Fibroblast of mammary gland (primary cell): ENCODE data around the gene ANKRD55.

Experiments
- DNase-seq: peaks from one replicate; pipeline ENCODE4 v3.0.0-alpha.2; 2010; ENCODE audit warnings: low read depth
- H3K4me3 ChIP-seq: 2 replicates; pipeline ENCODE4 v1.5.1; 2011; ENCODE audit warnings: low read depth, mild to moderate bottlenecking, low read length, moderate library complexity; ENCODE audit not compliant: control insufficient read depth
- TF ChIP-seq, protein P1 (sequence below): conservative IDR thresholded peaks from 2 replicates; pipeline ENCODE4 v1.5.1; 2011; ENCODE audit warnings: low read depth, low read length, inconsistent platforms; ENCODE audit not compliant: control insufficient read depth, insufficient read depth

The ANKRD55 gene

DNA sequence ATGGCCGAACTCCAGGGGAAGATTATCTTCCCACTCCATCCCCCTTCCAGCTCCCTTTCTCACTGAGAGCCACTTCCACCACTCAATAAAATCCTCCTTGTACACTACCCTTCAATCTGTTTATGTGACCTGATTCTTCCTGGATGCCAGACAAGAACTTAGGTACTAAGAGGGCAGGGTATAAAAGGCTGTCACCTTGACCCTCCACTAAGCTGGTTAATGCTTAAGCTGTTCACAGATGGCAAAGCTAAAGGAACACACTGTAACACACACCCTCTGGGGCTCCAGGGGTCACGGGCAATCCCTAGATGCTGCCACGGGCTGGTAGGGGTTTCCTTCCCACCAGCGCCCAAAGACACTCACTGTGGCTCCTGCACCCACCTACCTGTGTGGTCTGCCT, 179.8 kb downstream of the ANKRD55 start:
- DNase-seq = no peak
- TF ChIP-seq, protein P1, sequence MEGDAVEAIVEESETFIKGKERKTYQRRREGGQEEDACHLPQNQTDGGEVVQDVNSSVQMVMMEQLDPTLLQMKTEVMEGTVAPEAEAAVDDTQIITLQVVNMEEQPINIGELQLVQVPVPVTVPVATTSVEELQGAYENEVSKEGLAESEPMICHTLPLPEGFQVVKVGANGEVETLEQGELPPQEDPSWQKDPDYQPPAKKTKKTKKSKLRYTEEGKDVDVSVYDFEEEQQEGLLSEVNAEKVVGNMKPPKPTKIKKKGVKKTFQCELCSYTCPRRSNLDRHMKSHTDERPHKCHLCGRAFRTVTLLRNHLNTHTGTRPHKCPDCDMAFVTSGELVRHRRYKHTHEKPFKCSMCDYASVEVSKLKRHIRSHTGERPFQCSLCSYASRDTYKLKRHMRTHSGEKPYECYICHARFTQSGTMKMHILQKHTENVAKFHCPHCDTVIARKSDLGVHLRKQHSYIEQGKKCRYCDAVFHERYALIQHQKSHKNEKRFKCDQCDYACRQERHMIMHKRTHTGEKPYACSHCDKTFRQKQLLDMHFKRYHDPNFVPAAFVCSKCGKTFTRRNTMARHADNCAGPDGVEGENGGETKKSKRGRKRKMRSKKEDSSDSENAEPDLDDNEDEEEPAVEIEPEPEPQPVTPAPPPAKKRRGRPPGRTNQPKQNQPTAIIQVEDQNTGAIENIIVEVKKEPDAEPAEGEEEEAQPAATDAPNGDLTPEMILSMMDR = no peak
- no peak overlapping the region for H3K4me3 ChIP-seq

DNA sequence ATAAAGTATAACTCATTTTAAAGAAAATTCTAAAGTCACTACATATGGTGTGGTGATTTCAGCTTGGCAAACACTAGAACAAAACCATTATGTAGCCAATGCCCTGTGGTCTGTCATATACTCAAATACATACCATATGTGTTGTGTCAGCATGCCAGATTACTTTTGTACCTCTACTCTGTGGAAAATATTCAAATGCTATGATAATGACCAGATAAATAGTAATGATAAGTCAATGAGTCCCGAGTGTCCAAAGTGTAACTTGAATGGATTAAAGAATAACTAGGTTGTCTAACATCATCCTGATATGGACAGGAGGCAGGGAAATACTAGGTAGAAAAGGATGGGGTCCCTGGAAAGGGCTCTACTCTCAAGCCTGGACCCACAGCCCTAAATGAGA, 180.4 kb downstream of the ANKRD55 start:
- TF ChIP-seq, protein P1 = no peak
- peak; percentile 47 for DNase-seq
- no peak overlapping the region for H3K4me3 ChIP-seq

DNA sequence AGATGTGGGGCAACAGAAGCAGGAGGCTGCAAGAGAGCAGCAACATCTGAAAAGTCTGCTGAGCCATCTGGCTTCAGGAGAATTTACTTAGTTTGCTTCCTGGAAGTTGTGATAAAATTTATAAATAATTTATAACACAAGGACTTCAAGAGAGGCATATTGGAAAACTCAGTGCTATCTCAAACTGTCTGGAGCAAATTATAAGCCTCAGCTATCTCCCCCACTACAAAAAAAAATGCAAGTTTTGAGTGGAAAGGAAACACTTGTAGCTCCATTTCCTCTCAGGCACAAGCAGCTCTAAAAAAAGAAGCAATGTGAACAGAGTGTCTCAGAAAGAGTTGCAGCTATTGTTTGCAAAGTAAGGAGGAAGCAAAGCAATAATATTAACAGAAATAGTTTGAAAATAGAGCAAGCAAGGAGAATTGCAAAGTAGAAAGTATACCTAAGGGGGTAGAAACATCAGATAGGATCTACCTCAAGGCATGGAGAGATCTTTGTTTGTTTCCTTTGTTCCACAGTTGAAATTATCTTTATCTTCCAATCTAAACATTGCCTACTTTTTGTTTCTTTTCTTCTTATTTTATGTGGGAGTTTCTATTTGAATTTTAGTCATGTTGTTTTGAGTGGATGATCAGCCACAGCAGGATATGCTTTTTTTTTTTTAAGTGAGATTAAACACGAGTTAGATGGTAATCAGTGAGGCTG, 182.4 kb downstream of the ANKRD55 start:
- H3K4me3 ChIP-seq = no peak overlapping the region
- TF ChIP-seq, protein P1 = no peak
- DNase-seq = no peak
